ENCODE measurements around the gene RASEF.

RASEF gene

GRCh38 chr9:82930116-82930515 is 132.8 kb downstream of the RASEF start:
- no peak overlapping the region for H3K4me3 ChIP-seq (ENCODE audit: low read length)
- DNase-seq (ENCODE audit: low read depth), result no peak
- TF ChIP-seq, protein P1, sequence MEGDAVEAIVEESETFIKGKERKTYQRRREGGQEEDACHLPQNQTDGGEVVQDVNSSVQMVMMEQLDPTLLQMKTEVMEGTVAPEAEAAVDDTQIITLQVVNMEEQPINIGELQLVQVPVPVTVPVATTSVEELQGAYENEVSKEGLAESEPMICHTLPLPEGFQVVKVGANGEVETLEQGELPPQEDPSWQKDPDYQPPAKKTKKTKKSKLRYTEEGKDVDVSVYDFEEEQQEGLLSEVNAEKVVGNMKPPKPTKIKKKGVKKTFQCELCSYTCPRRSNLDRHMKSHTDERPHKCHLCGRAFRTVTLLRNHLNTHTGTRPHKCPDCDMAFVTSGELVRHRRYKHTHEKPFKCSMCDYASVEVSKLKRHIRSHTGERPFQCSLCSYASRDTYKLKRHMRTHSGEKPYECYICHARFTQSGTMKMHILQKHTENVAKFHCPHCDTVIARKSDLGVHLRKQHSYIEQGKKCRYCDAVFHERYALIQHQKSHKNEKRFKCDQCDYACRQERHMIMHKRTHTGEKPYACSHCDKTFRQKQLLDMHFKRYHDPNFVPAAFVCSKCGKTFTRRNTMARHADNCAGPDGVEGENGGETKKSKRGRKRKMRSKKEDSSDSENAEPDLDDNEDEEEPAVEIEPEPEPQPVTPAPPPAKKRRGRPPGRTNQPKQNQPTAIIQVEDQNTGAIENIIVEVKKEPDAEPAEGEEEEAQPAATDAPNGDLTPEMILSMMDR (conservative IDR thresholded peaks at IDR 0.05; ENCODE audit: low read depth, low read length), result no peak
